HCT116 (cell line): ENCODE measurements around the gene MXI1. TPM values are rescaled to one million over a fixed set of nuclear protein-coding genes. Genes with fewer than 3 reads are reported as not detected.

Source experiments
- ATAC-seq: fragments of 200-7000 bp; cut with Tn5 transposase; 2 replicates; pipeline ENCODE4 v1.9.1; 2020; ENCODE audit warnings: mild to moderate bottlenecking, moderate library complexity
- BruUV-seq: library from RNA; stranded (reverse); fragments of 400-500 nt; replicated peaks from 2 replicates; lab custom pipeline; 2021; lab: Mats Ljungman, UMichigan
- CTCF ChIA-PET: fragments of 300-600 bp; sonication (Branson Sonifier 250); formaldehyde crosslinking; loops from one replicate; lab custom pipeline; 2021; ENCODE audit warnings: antibody characterized with exemption; lab: Charles Lee
- POLR2A ChIA-PET: fragments of 300-600, 350-600 bp; sonication (Branson Sonifier 250); formaldehyde crosslinking; loops from one replicate; lab custom pipeline; 2021; ENCODE audit warnings: antibody characterized with exemption; lab: Charles Lee
- RAD21 ChIA-PET, 2 experiments: fragments of 300-600 bp; sonication (Branson Sonifier 250); formaldehyde crosslinking; loops; one replicate each; lab custom pipeline; 2023; ENCODE audit warnings: low total read pairs in 2 of 2; ENCODE audit not compliant: uncharacterized antibody in 2 of 2, unreplicated experiment in 2 of 2, low non-redundant PET in 1 of 2; lab: Charles Lee
- DNase-seq: peaks from one replicate; pipeline ENCODE4 v3.0.0-alpha.2; 2010; ENCODE audit warnings: low read depth, low spot score
- H2AFZ ChIP-seq: fragments of 200-600 bp; shearing (Covaris generic), sonication (generic); 2 replicates; pipeline ENCODE4 v1.6.1; 2017; ENCODE audit warnings: low read depth, mixed run types, mixed read lengths, antibody characterized with exemption, low read length; ENCODE audit not compliant: poor library complexity, severe bottlenecking
- H3K27ac ChIP-seq: 2 replicates; pipeline ENCODE4 v1.5.1; 2012; ENCODE audit warnings: low read depth, low read length
- H3K27me3 ChIP-seq: fragments of 200-600 bp; sonication (generic); 2 replicates; pipeline ENCODE4 v1.6.1; 2016; ENCODE audit warnings: mixed run types, low read length, mixed read lengths; ENCODE audit not compliant: insufficient read depth
- H3K36me3 ChIP-seq, 2 experiments: fragments of 200-500 bp in 1 of 2; fragments of 200-600 bp in 1 of 2; sonication (Bioruptor generic) in 1 of 2; sonication (generic) in 1 of 2; 2 replicates each; pipeline versions ENCODE4 v1.5.1 to v1.6.1; 2014 to 2016; ENCODE audit warnings: low read length in 2 of 2, inconsistent platforms in 1 of 2, mixed read lengths in 1 of 2, mixed run types in 1 of 2; ENCODE audit not compliant: insufficient read depth in 2 of 2, control insufficient read depth in 1 of 2
- H3K4me1 ChIP-seq, 2 experiments: fragments of 200-600 bp in 1 of 2; sonication (generic) in 1 of 2; 2 replicates each; pipeline versions ENCODE4 v1.5.1 to v1.6.1; 2012 to 2017; ENCODE audit warnings: low read length in 2 of 2, inconsistent platforms in 1 of 2, mild to moderate bottlenecking in 1 of 2, mixed read lengths in 1 of 2, mixed run types in 1 of 2, moderate library complexity in 1 of 2; ENCODE audit not compliant: insufficient read depth in 2 of 2, control insufficient read depth in 1 of 2
- H3K4me2 ChIP-seq: fragments of 200-600 bp; sonication (generic); 2 replicates; pipeline ENCODE4 v1.6.1; 2017; ENCODE audit warnings: mixed run types, low read length, mixed read lengths
- H3K4me3 ChIP-seq, 2 experiments: fragments of 200-600 bp in 1 of 2; sonication (generic) in 1 of 2; replicated peaks in 1 of 2; 2 replicates each; pipeline ENCODE4 v1.5.1; 2011 to 2016; ENCODE audit warnings: low read length in 2 of 2, control low read depth in 1 of 2, low read depth in 1 of 2, mild to moderate bottlenecking in 1 of 2, mixed read lengths in 1 of 2, mixed run types in 1 of 2
- H3K79me2 ChIP-seq: fragments of 200-600 bp; sonication (generic); 2 replicates; pipeline ENCODE4 v1.6.1; 2017; ENCODE audit warnings: mild to moderate bottlenecking, mixed run types, low read length, moderate library complexity, mixed read lengths; ENCODE audit not compliant: insufficient read depth
- H3K9ac ChIP-seq: fragments of 200-600 bp; sonication (generic); 2 replicates; pipeline ENCODE4 v1.6.1; 2016; ENCODE audit warnings: low read length, mixed read lengths
- H3K9me2 ChIP-seq: fragments of 200-600 bp; sonication (generic), shearing (Covaris generic); 2 replicates; pipeline ENCODE4 v1.6.1; 2017; ENCODE audit warnings: mixed run types, mild to moderate bottlenecking, moderate library complexity; ENCODE audit not compliant: insufficient read depth
- H3K9me3 ChIP-seq, 2 experiments: fragments of 200-500 bp in 1 of 2; fragments of 200-600 bp in 1 of 2; sonication (Bioruptor generic) in 1 of 2; sonication (generic) in 1 of 2; 2 replicates each; pipeline ENCODE4 v1.6.1; 2014 to 2017; ENCODE audit warnings: low read length in 2 of 2, mixed read lengths in 2 of 2, inconsistent platforms in 1 of 2, low read depth in 1 of 2, mild to moderate bottlenecking in 1 of 2, mixed run types in 1 of 2, moderate library complexity in 1 of 2; ENCODE audit not compliant: control insufficient read depth in 1 of 2, insufficient read depth in 1 of 2
- H4K20me1 ChIP-seq: fragments of 200-600 bp; sonication (generic), shearing (Covaris generic); 2 replicates; pipeline ENCODE4 v1.6.1; 2017; ENCODE audit warnings: mixed run types, mild to moderate bottlenecking, moderate library complexity; ENCODE audit not compliant: insufficient read depth
- ELF1 ChIP-seq: IDR thresholded peaks from 2 replicates; pipeline ENCODE4 v1.6.1; 2012; ENCODE audit warnings: low read depth, borderline replicate concordance
- EZH2 ChIP-seq: fragments of 200-600 bp; sonication (generic); IDR thresholded peaks from 2 replicates; pipeline ENCODE4 v1.6.1; 2017; ENCODE audit warnings: antibody characterized with exemption, mixed run types
- EZH2phosphoT487 ChIP-seq: fragments of 200-600 bp; IDR thresholded peaks from 2 replicates; pipeline ENCODE4 v1.6.1; 2018; ENCODE audit warnings: antibody characterized with exemption, borderline replicate concordance
- FOSL1 ChIP-seq: IDR thresholded peaks from 2 replicates; pipeline ENCODE4 v1.6.1; 2012; ENCODE audit warnings: low read depth
- POLR2A ChIP-seq: IDR thresholded peaks from 2 replicates; pipeline ENCODE4 v1.7.0; 2011; ENCODE audit warnings: borderline replicate concordance; ENCODE audit not compliant: insufficient read depth, insufficient read length; ENCODE audit errors: extremely low read depth
- RAD21 ChIP-seq: IDR thresholded peaks from 2 replicates; pipeline ENCODE4 v1.6.1; 2012; ENCODE audit warnings: low read depth, mild to moderate bottlenecking
- SRF ChIP-seq: IDR thresholded peaks from 2 replicates; pipeline ENCODE4 v1.6.1; 2012; ENCODE audit warnings: low read depth
- YY1 ChIP-seq: IDR thresholded peaks from 2 replicates; pipeline ENCODE4 v1.6.1; 2011; ENCODE audit warnings: low read length, low read depth, moderate library complexity, mild to moderate bottlenecking; ENCODE audit not compliant: insufficient replicate concordance; ENCODE audit errors: extremely low read depth
- intact Hi-C: fragments of 100-400 bp; cut with micrococcal nuclease; formaldehyde crosslinking; loops from 2 replicates; pipeline ENCODE4 v1.10.0; 2022
- total RNA-seq: library from RNA; stranded (reverse); gene quantifications from one replicate; pipeline ENCODE4 v1.2.1, GENCODE V29; 2021; ENCODE audit not compliant: unreplicated experiment
- TF ChIP-seq, protein P1 (sequence below): IDR thresholded peaks from 2 replicates; pipeline ENCODE4 v1.6.1; 2012; ENCODE audit warnings: low read depth
- TF ChIP-seq, protein P2 (sequence below): IDR thresholded peaks from 2 replicates; pipeline ENCODE4 v1.6.1; 2012
- TF ChIP-seq, protein P3 (sequence below): IDR thresholded peaks from 2 replicates; pipeline ENCODE4 v1.6.1; 2012
- TF ChIP-seq, protein P4 (sequence below), 3 experiments: fragments of 200-600 bp in 1 of 3; sonication (generic) in 1 of 3; IDR thresholded peaks in 2 of 3; conservative IDR thresholded peaks in 1 of 3; 2 replicates each; pipeline ENCODE4 v1.5.1; 2012 to 2017; ENCODE audit warnings: low read depth in 2 of 3, low read length in 2 of 3, antibody characterized with exemption in 1 of 3, borderline replicate concordance in 1 of 3, control low read depth in 1 of 3, mild to moderate bottlenecking in 1 of 3, mixed read lengths in 1 of 3, mixed run types in 1 of 3, moderate library complexity in 1 of 3; ENCODE audit not compliant: insufficient read depth in 1 of 3

Gene MXI1
- total RNA-seq, 1 experiment from 2014 or later = 57.0 TPM

DNA sequence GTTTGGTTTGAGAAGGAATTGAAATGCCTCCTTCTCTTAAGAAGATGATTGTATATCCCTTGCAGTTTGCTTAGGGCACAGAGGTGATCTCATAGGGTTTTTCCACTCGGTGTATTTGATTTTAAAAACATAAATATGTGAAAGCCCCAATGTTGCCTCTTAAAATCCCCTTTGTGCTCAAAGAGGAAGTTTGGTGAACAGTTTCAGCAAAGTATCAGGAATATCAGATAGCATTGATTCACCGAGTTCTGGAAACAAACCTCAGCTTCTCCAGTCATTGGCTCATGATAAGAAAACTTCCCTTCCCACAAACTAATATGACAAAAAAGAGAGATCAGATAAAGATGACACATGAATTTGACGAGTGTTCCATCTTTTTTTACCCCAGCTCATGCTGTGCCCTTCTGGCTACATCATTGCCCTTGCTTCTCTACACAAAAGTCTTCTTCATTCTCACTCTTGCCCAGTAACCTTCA is 117.4 kb downstream of the MXI1 start:
- peaks cover 0 to 5% of the 10 kb centered on the region in 2 experiments; a peak in 1 of 4 replicates for H3K9me3 ChIP-seq
- no peaks in the 10 kb centered on the region for H4K20me1 ChIP-seq
- H3K4me2 ChIP-seq = no peak overlapping the region
- DNase-seq (no peak), ATAC-seq (no peak)
- peaks cover 0 to 28% of the 10 kb centered on the region in 2 experiments; a peak in 2 of 4 replicates for H3K4me1 ChIP-seq
- no peak overlapping the region for H3K4me3 ChIP-seq
- H3K36me3 ChIP-seq = no peaks in the 10 kb centered on the region
- RAD21 ChIA-PET = interaction anchor here in 1 of 2 experiments (1.1 kb wide), 1 partner anchor 180 kb away, joined by 3 read pairs; no protein-coding TSS in a partner anchor
- CTCF ChIA-PET = no interaction called here
- POLR2A ChIA-PET = no interaction called here
- H3K79me2 ChIP-seq = no peaks in the 10 kb centered on the region
- no peak overlapping the region for H3K9ac ChIP-seq
- intact Hi-C loops = no loop called here
- no TSS peak for BruUV-seq
- H3K27ac ChIP-seq = no peak overlapping the region
- H2AFZ ChIP-seq = no peak overlapping the region
- H3K27me3 ChIP-seq = no peaks in the 10 kb centered on the region
- no peaks in the 10 kb centered on the region for H3K9me2 ChIP-seq
- TF ChIP-seq, protein P1, sequence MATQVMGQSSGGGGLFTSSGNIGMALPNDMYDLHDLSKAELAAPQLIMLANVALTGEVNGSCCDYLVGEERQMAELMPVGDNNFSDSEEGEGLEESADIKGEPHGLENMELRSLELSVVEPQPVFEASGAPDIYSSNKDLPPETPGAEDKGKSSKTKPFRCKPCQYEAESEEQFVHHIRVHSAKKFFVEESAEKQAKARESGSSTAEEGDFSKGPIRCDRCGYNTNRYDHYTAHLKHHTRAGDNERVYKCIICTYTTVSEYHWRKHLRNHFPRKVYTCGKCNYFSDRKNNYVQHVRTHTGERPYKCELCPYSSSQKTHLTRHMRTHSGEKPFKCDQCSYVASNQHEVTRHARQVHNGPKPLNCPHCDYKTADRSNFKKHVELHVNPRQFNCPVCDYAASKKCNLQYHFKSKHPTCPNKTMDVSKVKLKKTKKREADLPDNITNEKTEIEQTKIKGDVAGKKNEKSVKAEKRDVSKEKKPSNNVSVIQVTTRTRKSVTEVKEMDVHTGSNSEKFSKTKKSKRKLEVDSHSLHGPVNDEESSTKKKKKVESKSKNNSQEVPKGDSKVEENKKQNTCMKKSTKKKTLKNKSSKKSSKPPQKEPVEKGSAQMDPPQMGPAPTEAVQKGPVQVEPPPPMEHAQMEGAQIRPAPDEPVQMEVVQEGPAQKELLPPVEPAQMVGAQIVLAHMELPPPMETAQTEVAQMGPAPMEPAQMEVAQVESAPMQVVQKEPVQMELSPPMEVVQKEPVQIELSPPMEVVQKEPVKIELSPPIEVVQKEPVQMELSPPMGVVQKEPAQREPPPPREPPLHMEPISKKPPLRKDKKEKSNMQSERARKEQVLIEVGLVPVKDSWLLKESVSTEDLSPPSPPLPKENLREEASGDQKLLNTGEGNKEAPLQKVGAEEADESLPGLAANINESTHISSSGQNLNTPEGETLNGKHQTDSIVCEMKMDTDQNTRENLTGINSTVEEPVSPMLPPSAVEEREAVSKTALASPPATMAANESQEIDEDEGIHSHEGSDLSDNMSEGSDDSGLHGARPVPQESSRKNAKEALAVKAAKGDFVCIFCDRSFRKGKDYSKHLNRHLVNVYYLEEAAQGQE = no peak
- no peak for TF ChIP-seq POLR2A
- TF ChIP-seq, protein P2, sequence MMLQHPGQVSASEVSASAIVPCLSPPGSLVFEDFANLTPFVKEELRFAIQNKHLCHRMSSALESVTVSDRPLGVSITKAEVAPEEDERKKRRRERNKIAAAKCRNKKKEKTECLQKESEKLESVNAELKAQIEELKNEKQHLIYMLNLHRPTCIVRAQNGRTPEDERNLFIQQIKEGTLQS = no peak
- TF ChIP-seq, protein P3, sequence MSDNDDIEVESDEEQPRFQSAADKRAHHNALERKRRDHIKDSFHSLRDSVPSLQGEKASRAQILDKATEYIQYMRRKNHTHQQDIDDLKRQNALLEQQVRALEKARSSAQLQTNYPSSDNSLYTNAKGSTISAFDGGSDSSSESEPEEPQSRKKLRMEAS = no peak
- TF ChIP-seq EZH2 = no peak
- TF ChIP-seq YY1 = no peak
- no peak for TF ChIP-seq RAD21
- no peak for TF ChIP-seq EZH2phosphoT487
- no peak for TF ChIP-seq ELF1
- no peak for TF ChIP-seq FOSL1
- TF ChIP-seq SRF = no peak
- TF ChIP-seq, protein P4, sequence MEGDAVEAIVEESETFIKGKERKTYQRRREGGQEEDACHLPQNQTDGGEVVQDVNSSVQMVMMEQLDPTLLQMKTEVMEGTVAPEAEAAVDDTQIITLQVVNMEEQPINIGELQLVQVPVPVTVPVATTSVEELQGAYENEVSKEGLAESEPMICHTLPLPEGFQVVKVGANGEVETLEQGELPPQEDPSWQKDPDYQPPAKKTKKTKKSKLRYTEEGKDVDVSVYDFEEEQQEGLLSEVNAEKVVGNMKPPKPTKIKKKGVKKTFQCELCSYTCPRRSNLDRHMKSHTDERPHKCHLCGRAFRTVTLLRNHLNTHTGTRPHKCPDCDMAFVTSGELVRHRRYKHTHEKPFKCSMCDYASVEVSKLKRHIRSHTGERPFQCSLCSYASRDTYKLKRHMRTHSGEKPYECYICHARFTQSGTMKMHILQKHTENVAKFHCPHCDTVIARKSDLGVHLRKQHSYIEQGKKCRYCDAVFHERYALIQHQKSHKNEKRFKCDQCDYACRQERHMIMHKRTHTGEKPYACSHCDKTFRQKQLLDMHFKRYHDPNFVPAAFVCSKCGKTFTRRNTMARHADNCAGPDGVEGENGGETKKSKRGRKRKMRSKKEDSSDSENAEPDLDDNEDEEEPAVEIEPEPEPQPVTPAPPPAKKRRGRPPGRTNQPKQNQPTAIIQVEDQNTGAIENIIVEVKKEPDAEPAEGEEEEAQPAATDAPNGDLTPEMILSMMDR (IDR thresholded peaks at IDR 0.05 in 2 of 3, conservative IDR thresholded peaks at IDR 0.05 in 1 of 3; ENCODE audit: borderline replicate concordance in 1 of 3, insufficient read depth in 1 of 3, low read depth in 2 of 3, low read length in 2 of 3) = no peak
- TF ChIP-seq, all 23 proteins: peak for 0
